Suprapubic skin (tissue), 4 donors: ENCODE measurements around the gene HSFX3.
"Not testable (repeated sequence)": the region's sequence is repeated elsewhere in the genome, so short reads cannot be mapped to it uniquely, and the experiment has no call there.

ENCODE experiments used
- CTCF ChIP-seq, 2 donors: fragments of 200-600 bp in 1 of 2; fragments of 450-650 bp in 1 of 2; sonication (generic) in 1 of 2; IDR thresholded peaks; one replicate each; pipeline ENCODE4 v1.5.1; 2016 to 2019; ENCODE audit warnings: antibody characterized with exemption in 2 of 2, mild to moderate bottlenecking in 1 of 2, moderate library complexity in 1 of 2
- EP300 ChIP-seq: sonication (generic); formaldehyde crosslinking; IDR thresholded peaks from one replicate; pipeline ENCODE4 v1.6.1; 2017; ENCODE audit warnings: antibody characterized with exemption
- POLR2A ChIP-seq, 2 donors: fragments of 450-650 bp; IDR thresholded peaks; one replicate each; pipeline ENCODE4 v1.6.1; 2017; ENCODE audit warnings: antibody characterized with exemption in 2 of 2, mild to moderate bottlenecking in 2 of 2, moderate library complexity in 2 of 2
- POLR2AphosphoS5 ChIP-seq, 3 donors: sonication (generic); formaldehyde crosslinking; IDR thresholded peaks; one replicate each; pipeline ENCODE4 v1.6.1; 2017; ENCODE audit warnings: antibody characterized with exemption in 3 of 3

DNA sequence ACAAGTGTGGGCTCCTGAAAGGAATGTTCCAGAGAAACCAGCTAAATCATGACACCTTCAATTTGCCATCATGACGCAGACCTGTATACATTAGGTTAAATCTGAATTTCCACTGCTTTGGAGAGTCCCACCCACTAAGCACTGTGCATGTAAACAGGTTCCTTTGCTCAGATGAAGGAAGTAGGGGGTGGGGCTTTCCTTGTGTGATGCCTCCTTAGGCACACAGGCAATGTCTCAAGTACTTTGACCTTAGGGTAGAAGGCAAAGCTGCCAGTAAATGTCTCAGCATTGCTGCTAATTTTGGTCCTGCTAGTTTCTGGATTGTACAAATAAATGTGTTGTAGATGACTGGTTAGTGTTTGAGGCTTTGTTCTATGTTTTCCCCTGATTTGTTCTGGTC is 2.8 kb downstream of the HSFX3 start:
- TF ChIP-seq CTCF (IDR thresholded peaks at IDR 0.05); POLR2AphosphoS5 (IDR thresholded peaks at IDR 0.05); EP300; POLR2A (IDR thresholded peaks at IDR 0.05): not testable (repeated sequence)
